Progenitor cell of endocrine pancreas (in vitro differentiated cells): ENCODE data around the gene CCDC171. TPM values are rescaled to one million over a fixed set of nuclear protein-coding genes. Genes with fewer than 3 reads are reported as not detected.

Source experiments
- DNase-seq: peaks from one replicate; pipeline ENCODE4 v3.0.0; 2021; ENCODE audit warnings: low spot score; ENCODE audit not compliant: unreplicated experiment
- H3K27ac Mint-ChIP-seq: 2 replicates; pipeline ENCODE4 v1.8.0; 2021; ENCODE audit warnings: mild to moderate bottlenecking, moderate library complexity, mixed read lengths
- H3K27me3 Mint-ChIP-seq: 2 replicates; pipeline ENCODE4 v1.8.0; 2021; ENCODE audit warnings: mixed read lengths
- H3K36me3 Mint-ChIP-seq: 2 replicates; pipeline ENCODE4 v1.8.0; 2022; ENCODE audit warnings: mixed read lengths; ENCODE audit not compliant: insufficient read depth
- H3K4me1 Mint-ChIP-seq: 2 replicates; pipeline ENCODE4 v1.8.0; 2021; ENCODE audit warnings: low read depth, mixed read lengths
- H3K4me3 Mint-ChIP-seq: 2 replicates; pipeline ENCODE4 v1.8.0; 2021; ENCODE audit warnings: low read depth, mild to moderate bottlenecking, moderate library complexity, mixed read lengths
- H3K9me3 Mint-ChIP-seq: 2 replicates; pipeline ENCODE4 v1.8.0; 2021; ENCODE audit warnings: low read depth, mixed read lengths
- total RNA-seq: library from RNA; stranded (reverse); gene quantifications from 2 replicates; pipeline ENCODE4 v1.2.1, GENCODE V29; 2021
- TF ChIP-seq, protein P1 (sequence below): fragments of 200-600 bp; sonication (generic); IDR thresholded peaks from one replicate; pipeline ENCODE4 v1.5.0; 2021; ENCODE audit warnings: antibody characterized with exemption, mild to moderate bottlenecking; ENCODE audit not compliant: unreplicated experiment

The CCDC171 gene
- total RNA-seq, 1 donor from 2014 or later, result 5.1 TPM

DNA sequence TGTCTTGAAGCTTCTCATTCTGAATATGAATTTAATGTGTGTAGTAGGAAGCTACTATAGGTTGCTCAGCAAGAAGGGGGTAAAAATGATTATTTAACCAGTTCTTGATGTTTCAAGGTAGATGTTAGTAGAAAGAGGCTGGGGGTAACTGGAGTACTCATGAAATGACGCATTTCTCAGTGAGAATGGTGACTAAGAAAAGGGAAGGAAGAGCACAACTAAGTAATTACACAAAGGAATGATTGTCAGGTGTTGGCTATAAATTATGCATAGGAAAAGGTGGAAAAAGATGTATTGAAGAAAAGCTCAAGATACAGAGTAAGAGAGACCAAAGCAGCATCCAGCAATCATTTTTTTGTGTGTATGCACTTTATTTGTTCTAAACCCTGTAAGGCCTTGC is 40.6 kb upstream of the CCDC171 start:
- peaks cover 4% of the 10 kb centered on the region for H3K36me3 Mint-ChIP-seq
- no peak for DNase-seq
- H3K27ac Mint-ChIP-seq, result peak overlapping the region; percentile 9
- TF ChIP-seq, protein P1, sequence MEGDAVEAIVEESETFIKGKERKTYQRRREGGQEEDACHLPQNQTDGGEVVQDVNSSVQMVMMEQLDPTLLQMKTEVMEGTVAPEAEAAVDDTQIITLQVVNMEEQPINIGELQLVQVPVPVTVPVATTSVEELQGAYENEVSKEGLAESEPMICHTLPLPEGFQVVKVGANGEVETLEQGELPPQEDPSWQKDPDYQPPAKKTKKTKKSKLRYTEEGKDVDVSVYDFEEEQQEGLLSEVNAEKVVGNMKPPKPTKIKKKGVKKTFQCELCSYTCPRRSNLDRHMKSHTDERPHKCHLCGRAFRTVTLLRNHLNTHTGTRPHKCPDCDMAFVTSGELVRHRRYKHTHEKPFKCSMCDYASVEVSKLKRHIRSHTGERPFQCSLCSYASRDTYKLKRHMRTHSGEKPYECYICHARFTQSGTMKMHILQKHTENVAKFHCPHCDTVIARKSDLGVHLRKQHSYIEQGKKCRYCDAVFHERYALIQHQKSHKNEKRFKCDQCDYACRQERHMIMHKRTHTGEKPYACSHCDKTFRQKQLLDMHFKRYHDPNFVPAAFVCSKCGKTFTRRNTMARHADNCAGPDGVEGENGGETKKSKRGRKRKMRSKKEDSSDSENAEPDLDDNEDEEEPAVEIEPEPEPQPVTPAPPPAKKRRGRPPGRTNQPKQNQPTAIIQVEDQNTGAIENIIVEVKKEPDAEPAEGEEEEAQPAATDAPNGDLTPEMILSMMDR, result no peak
- peak overlapping the region; percentile 56 for H3K4me3 Mint-ChIP-seq
- H3K4me1 Mint-ChIP-seq, result peaks cover 16% of the 10 kb centered on the region
- H3K9me3 Mint-ChIP-seq, result no peaks in the 10 kb centered on the region
- H3K27me3 Mint-ChIP-seq, result no peaks in the 10 kb centered on the region

DNA sequence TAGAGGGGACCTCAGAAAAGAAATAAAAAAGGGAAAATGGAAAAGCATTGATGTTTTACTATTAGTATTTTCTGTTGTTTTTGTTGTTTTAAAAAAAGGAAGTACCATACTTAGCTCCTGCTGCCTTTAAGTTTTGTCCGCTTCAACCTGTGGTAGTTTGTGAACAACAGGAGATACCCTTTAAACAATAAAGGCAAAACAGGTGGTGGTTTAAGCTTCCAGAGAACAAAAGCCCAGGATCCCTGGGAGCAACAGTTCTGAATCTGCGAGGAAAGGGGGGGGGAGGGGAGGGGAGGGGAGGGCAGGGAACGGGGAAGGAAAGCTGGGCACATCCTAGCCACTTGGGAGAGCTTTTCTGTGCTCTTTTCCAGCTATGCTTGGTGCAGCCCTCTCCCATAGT is 40.0 kb upstream of the CCDC171 start:
- DNase-seq, result no peak

DNA sequence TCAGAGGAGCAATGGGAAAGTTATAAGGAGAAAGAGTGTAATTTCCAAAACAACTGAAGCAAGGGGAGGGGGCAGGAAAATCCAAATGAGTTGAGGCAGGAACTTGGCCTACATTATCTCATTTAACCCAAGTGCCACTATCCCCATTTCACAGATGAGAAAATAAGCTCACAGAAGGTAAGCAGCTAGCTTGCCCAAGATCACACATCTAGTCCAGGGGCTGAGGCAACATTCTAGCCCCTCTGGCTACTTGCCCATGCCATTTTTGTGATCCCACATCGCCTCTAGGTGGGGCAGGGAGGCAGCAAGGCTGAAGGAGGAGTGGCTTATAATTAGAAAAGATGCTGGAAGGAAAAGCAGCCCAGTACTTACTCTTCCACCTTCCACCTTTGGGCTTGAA is 39.5 kb upstream of the CCDC171 start:
- no peak for DNase-seq
- Mint-ChIP-seq H3K36me3 (peaks cover 3% of the 10 kb centered on the region), H3K27me3 (no peaks in the 10 kb centered on the region), H3K4me3 (no peak overlapping the region), H3K4me1 (peaks cover 15% of the 10 kb centered on the region), H3K9me3 (no peaks in the 10 kb centered on the region), H3K27ac (no peak overlapping the region)
- TF ChIP-seq, protein P1, result peak; percentile 12

More for the DNA sequence above, 40.0 kb upstream of the CCDC171 start:
- H3K4me3 Mint-ChIP-seq, result no peak overlapping the region
- H3K9me3 Mint-ChIP-seq, result no peaks in the 10 kb centered on the region
- H3K27ac Mint-ChIP-seq, result no peak overlapping the region
- TF ChIP-seq, protein P1, result no peak
- peaks cover 16% of the 10 kb centered on the region for H3K4me1 Mint-ChIP-seq
- peaks cover 4% of the 10 kb centered on the region for H3K36me3 Mint-ChIP-seq
- H3K27me3 Mint-ChIP-seq, result no peaks in the 10 kb centered on the region

DNA sequence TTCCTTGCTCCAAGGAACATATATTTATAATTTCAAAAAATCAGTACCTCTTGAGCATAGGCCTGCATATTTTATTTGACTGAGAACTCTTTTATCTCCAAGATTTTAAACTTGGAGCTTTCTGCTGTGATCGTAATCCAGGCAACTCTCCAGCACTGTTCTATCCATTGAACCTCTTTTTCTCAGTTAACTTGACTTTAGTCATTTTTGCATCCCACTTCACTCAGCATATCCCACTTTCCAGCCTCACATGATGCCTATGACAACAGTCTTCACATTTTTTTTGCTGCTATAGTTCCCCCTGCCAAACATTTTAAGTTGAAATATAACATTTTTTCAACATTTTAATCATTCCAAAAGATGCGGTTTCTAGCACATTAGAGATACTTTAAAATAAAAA is 33.0 kb upstream of the CCDC171 start:
- no peak for DNase-seq
- Mint-ChIP-seq H3K4me3 (no peak overlapping the region), H3K4me1 (no peaks in the 10 kb centered on the region), H3K36me3 (no peaks in the 10 kb centered on the region), H3K9me3 (no peaks in the 10 kb centered on the region), H3K27me3 (no peaks in the 10 kb centered on the region), H3K27ac (no peak overlapping the region)
- TF ChIP-seq, protein P1, result no peak

DNA sequence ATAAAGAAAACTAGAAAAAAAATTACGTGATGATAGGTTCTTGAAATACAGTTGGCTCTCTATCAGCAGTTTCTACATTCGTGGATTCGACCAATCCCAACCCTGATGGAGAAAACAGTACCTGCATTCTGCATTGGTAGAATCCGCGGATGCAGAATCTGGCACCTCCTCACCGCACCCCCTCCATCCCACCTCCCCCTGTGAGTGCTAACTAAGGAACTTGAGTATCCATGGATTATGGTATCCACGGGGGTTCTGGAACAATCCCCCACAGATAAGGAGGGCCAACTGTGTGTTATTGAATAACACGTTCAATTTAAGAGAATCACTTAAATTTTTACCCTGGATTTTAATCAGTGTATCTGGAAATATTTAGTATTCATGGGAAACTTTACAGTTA is 31.6 kb upstream of the CCDC171 start:
- Mint-ChIP-seq H3K9me3 (no peaks in the 10 kb centered on the region), H3K4me3 (no peak overlapping the region), H3K27me3 (no peaks in the 10 kb centered on the region), H3K36me3 (no peaks in the 10 kb centered on the region), H3K4me1 (peaks cover 3% of the 10 kb centered on the region), H3K27ac (no peak overlapping the region)
- no peak for DNase-seq
- TF ChIP-seq, protein P1, result no peak
